Heart left ventricle (tissue), 16 donors: ENCODE results near the gene SPATA1. TPM values are rescaled to one million over a fixed set of nuclear protein-coding genes. Genes with fewer than 3 reads are reported as not detected.

ENCODE experiments used
- ATAC-seq, 4 donors: fragments of 200-7000 bp; cut with Tn5 transposase; one replicate each; pipeline ENCODE4 v1.9.1; 2020 to 2022; ENCODE audit warnings: moderate library complexity in 4 of 4, mild to moderate bottlenecking in 3 of 4, moderate number of reproducible peaks in 1 of 4
- DNase-seq, 5 donors: peaks; one replicate each; pipeline ENCODE4 v3.0.0-alpha.2; 2020
- H3K27ac ChIP-seq, 12 donors: fragments of 200-600 bp; sonication (generic) in 4 of 12; one replicate each; pipeline versions ENCODE4 v1.5.0 to v1.8.0; 2016 to 2022; ENCODE audit warnings: mild to moderate bottlenecking in 2 of 12
- H3K27me3 ChIP-seq, 9 donors: fragments of 200-600 bp; sonication (generic) in 2 of 9; one replicate each; pipeline versions ENCODE4 v1.5.1 to v1.8.0; 2016 to 2022; ENCODE audit warnings: mild to moderate bottlenecking in 3 of 9
- H3K36me3 ChIP-seq, 9 donors: fragments of 200-600 bp; sonication (generic) in 2 of 9; one replicate each; pipeline versions ENCODE4 v1.5.0 to v1.8.0; 2018 to 2022; ENCODE audit warnings: mild to moderate bottlenecking in 2 of 9
- H3K4me1 ChIP-seq, 12 donors: fragments of 200-600 bp; sonication (generic) in 4 of 12; one replicate each; pipeline versions ENCODE4 v1.5.0 to v1.8.0; 2016 to 2022; ENCODE audit warnings: mild to moderate bottlenecking in 3 of 12
- H3K4me3 ChIP-seq, 12 donors: fragments of 200-600 bp; sonication (generic) in 4 of 12; one replicate each; pipeline versions ENCODE4 v1.5.0 to v1.8.0; 2017 to 2022; ENCODE audit warnings: mild to moderate bottlenecking in 9 of 12, moderate library complexity in 4 of 12
- H3K9me3 ChIP-seq, 12 donors: fragments of 200-600 bp; sonication (generic) in 4 of 12; one replicate each; pipeline versions ENCODE4 v1.5.0 to v1.8.0; 2016 to 2022; ENCODE audit warnings: mild to moderate bottlenecking in 1 of 12
- CTCF ChIP-seq, 12 donors: fragments of 200-600 bp; sonication (generic) in 4 of 12; IDR thresholded peaks; one replicate each; pipeline versions ENCODE4 v1.5.0 to v1.8.0; 2018 to 2022; ENCODE audit warnings: antibody characterized with exemption in 12 of 12, mild to moderate bottlenecking in 5 of 12
- POLR2A ChIP-seq, 2 donors: fragments of 450-650 bp; IDR thresholded peaks; one replicate each; pipeline ENCODE4 v1.6.1; 2017; ENCODE audit warnings: antibody characterized with exemption in 2 of 2, mild to moderate bottlenecking in 2 of 2, moderate library complexity in 2 of 2
- WGBS, 4 donors: extraction: QIAGEN DNeasy Blood & Tissue Kit in 2 of 4; methylation state at CpG; one replicate each; pipeline versions ENCODE4 v1.1.5 to v1.1.7; 2013 to 2018; 5-methylcytosine and 5-hydroxymethylcytosine counted together
- intact Hi-C, 10 donors: fragments of 100-400 bp; cut with DNase I; formaldehyde crosslinking; loops; one replicate each; pipeline versions ENCODE4 v1.11.1 to v1.14.2; 2022
- long read RNA-seq, 3 donors: library from polyadenylated mRNA; unstranded; transcript quantifications; one replicate each; pipeline ENCODE4 v2.0.0, GENCODE V29; 2020 to 2021
- polyA plus RNA-seq, 2 donors: library from polyadenylated mRNA; stranded (reverse); fragments of 200-250 nt; gene quantifications; one replicate each; pipeline ENCODE4 v1.2.3, GENCODE V29; 2013
- total RNA-seq, 9 donors: library from RNA; depleted of rRNA in 2 of 9; stranded (reverse); fragments of >200 nt in 2 of 9; fragmentation: NEBNext Ultra II Directional in 3 of 9; extraction: Animal tissue kit (Norgen Biotek cat#: 25700) in 3 of 9; gene quantifications; one replicate each; pipeline versions ENCODE4 v1.1.0 to v1.2.4, GENCODE V29; 2016 to 2023
- donor health status: ischemic (EF 13 %, LVEDD 7.1; RV severe dilation, severe dysfunction).
- donor health status: healthy with polysubstance abuse.
- donor health status: DM: no; HTN: yes; CAD: no.
- donor health status: DM: no; HTN: no; CAD: no.
- donor health status: ischemic (EF 25% LVEDD 6.9; RV normal size, moderate dysfunction).
- donor health status: ischemic (EF 25% LVEDD 5.7; RV mildly dilated, moderate dysfunction).
- donor health status: healthy.
- donor health status: DM: yes; HTN: yes; CAD: no.
- donor health status: ischemic (EF 35%, LVEDD 5.7; RV mildly dilated, moderate dysfunction).
- donor health status: nonischemic (EF 11% LVEDD 7.7; RV severe dilation, severe dysfunction).
- donor health status: DM: yes; HTN: yes; CAD: no.
- donor health status: PGD.
- donor health status: ischemic (EF 29% LVEDD 5.4; RV normal size, mild dysfunction).
- donor health status: nonischemic (EF 23%, LVEDD 6.1; RV moderate dilation, normal function).

The SPATA1 gene
- 1 to 10 TPM in 6 of 9 donors, under 1 TPM in 2, not detected in 1; 0.82 to 2.0 (median 1.2) TPM for total RNA-seq
- polyA plus RNA-seq = under 1 TPM in 1 of 2 donors, not detected in 1; 0.19 TPM
- long read RNA-seq, donor 1, partial matches to known transcripts = 1 of 1 reads
- long read RNA-seq, donor 1, other reads (novel, unspliced or antisense) = 0 of 1 reads
- long read RNA-seq, donor 2, partial matches to known transcripts = 0 of 3 reads
- long read RNA-seq, donor 2, other reads (novel, unspliced or antisense) = 3 of 3 reads
- long read RNA-seq, donor 3, partial matches to known transcripts = 0 of 1 reads
- long read RNA-seq, donor 3, other reads (novel, unspliced or antisense) = 1 of 1 reads

DNA sequence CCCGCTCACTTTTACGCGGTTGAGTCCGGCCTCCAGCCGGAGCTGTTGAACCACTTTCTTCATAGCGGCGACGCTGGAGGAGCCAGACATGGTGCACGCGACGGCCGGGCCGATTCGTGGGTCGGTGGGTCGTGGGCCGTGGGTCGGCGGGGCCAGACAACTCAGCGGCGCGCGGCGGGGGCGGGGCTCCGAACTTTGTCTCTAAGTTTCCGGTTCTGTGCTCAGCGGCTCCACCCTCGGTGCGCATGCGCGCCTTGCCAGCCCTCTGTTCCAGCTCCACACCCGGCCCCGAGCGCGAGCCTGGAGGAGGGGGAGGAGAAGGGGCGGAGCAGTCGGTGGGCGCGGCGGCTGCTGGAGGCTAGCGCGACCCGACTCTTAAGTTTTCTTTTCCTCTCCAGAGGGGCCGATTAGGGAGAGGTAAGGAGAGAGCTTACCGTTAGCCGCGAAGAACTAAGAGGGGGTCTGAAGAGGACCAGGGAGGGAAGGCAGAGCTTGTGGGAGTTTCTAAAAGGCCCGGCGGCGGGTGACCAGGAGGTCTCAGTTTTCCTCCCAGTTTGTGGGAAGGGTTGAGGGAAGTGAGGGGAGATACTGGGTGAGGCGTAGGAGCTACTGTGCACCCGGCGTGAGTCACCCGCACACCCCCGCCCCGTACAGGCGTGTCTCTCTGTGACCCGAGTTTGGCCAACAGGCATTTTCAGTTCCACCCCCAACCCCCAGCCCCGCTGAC lies at the start of gene SPATA1, which contains the start of gene GNG5:
Gene SPATA1 (plus strand): TSS at position 385 of the 727 bp plus-strand sequence. CDS start 9,974 bp downstream, outside the sequence.
Gene GNG5 (minus strand): TSS at position 580 of the 727 bp plus-strand sequence. CDS start 490 bp downstream, at position 90.
- Histone ChIP-seq H3K27me3 (no peaks in the 10 kb centered on the region), H3K4me3 (peak within 1 kb of the TSS; percentile 47 to 91 (median 82)), H3K9me3 (peaks cover 0 to 25% (median 0%) of the 10 kb centered on the region in 12 donors), H3K36me3 (peaks cover 0 to 10% (median 5%) of the 10 kb centered on the region in 9 donors), H3K27ac (peak within 1 kb of the TSS; percentile 89 to 99 (median 96)), H3K4me1 (peaks cover 0 to 51% (median 32%) of the 10 kb centered on the region in 12 donors)
- ATAC-seq (peak; percentile 96 to 98 (median 98)), DNase-seq (peak; percentile 99 to 100 (median 99))
- TF ChIP-seq CTCF (IDR thresholded peaks at IDR 0.05) = peak in 1 of 12 donors; percentile 7
- peak in 1 of 2 donors; percentile 72 for TF ChIP-seq POLR2A (IDR thresholded peaks at IDR 0.05)
- 0 to 1% (median 0%) methylated on average over 34 to 60 of the region's 60 CpGs for WGBS, 4 donors
- intact Hi-C loops = loop anchor here in 8 of 10 donors (1.0 to 10.0 kb wide), 8 partner anchors 27 to 211 kb away; partner anchors contain the start of genes CTBS (in 7 of the 8) and RPF1 (in 1 of the 8)

- TF ChIP-seq POLR2A (IDR thresholded peaks at IDR 0.05) (no peak), CTCF (IDR thresholded peaks at IDR 0.05) (no peak)
- ATAC-seq (no peak), DNase-seq (no peak)
- Histone ChIP-seq H3K4me3 (no peak overlapping the region), H3K9me3 (no peaks in the 10 kb centered on the region), H3K27ac (no peak overlapping the region), H3K27me3 (peaks cover 0 to 41% (median 5%) of the 10 kb centered on the region in 9 donors), H3K4me1 (no peaks in the 10 kb centered on the region), H3K36me3 (no peaks in the 10 kb centered on the region)
- WGBS, 4 donors = 65 to 80% (median 74%) methylated on average over 1 of the region's 1 CpG
- intact Hi-C loops = no loop called here
Observed at GRCh38 chr1:84462118-84462517, 44.1 kb upstream of the SPATA1 start.

GRCh38 chr1:84467298-84467697 lies 38.9 kb upstream of the SPATA1 start:
- no peak for TF ChIP-seq CTCF (IDR thresholded peaks at IDR 0.05)
- TF ChIP-seq POLR2A (IDR thresholded peaks at IDR 0.05) = no peak
- intact Hi-C loops = no loop called here
- peaks cover 0 to 67% (median 7%) of the 10 kb centered on the region in 9 donors for H3K27me3 ChIP-seq

DNA sequence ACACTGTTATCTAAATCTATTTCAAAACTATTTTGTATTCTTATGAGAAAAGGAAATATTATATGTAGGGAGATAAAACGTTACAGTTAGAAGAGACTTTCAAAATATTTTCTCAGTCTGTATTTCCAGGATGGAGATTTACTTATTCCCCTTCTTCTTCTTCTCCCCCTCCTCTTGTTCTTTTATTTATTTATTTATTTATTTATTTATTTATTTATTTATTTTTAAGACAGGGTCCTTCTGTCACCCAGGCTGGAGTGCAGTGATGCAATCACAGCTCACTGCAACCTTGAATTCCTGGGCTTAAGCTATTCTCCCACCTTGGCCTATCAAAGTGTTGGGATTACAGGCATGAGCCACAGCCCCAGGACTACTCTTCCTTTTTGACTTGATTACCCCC lies 30.0 kb upstream of the SPATA1 start:
- DNase-seq (no peak), ATAC-seq (no peak)
- H3K27me3 ChIP-seq = peaks cover 0 to 63% (median 16%) of the 10 kb centered on the region in 9 donors
- no peak overlapping the region for H3K27ac ChIP-seq
- H3K36me3 ChIP-seq = peaks cover 0 to 4% (median 2%) of the 10 kb centered on the region in 9 donors
- TF ChIP-seq CTCF (IDR thresholded peaks at IDR 0.05) (no peak), POLR2A (IDR thresholded peaks at IDR 0.05) (no peak)
- H3K4me3 ChIP-seq = no peak overlapping the region
- H3K9me3 ChIP-seq = peaks cover 0 to 4% (median 0%) of the 10 kb centered on the region in 12 donors
- 40 to 57% (median 47%) methylated on average over 1 of the region's 1 CpG for WGBS, 4 donors
- peaks cover 0 to 22% (median 11%) of the 10 kb centered on the region in 12 donors for H3K4me1 ChIP-seq
- intact Hi-C loops = loop anchor here in 3 of 10 donors (5.0 to 10.0 kb wide), 2 partner anchors 96 to 129 kb away; partner anchors contain the start of gene CTBS (in 2 of the 3)

More at GRCh38 chr1:84467298-84467697, 38.9 kb upstream of the SPATA1 start:
- no peak for DNase-seq
- Histone ChIP-seq H3K9me3 (no peaks in the 10 kb centered on the region), H3K36me3 (no peaks in the 10 kb centered on the region), H3K4me1 (no peaks in the 10 kb centered on the region), H3K27ac (no peak overlapping the region), H3K4me3 (no peak overlapping the region)
- ATAC-seq = no peak
